Smooth muscle cell (in vitro differentiated cells): Measurements from ENCODE around the gene CPNE7. TPM values are rescaled to one million over a fixed set of nuclear protein-coding genes. Genes with fewer than 3 reads are reported as not detected.

Experiments
- DNase-seq: peaks from one replicate; lab custom pipeline; 2025; ENCODE audit not compliant: unreplicated experiment; lab: John Stamatoyannopoulos, UW
- H2AFZ ChIP-seq: fragments of 200-600 bp; sonication (generic); 2 replicates; pipeline ENCODE4 v1.6.0; 2016; ENCODE audit warnings: antibody characterized with exemption, low read depth, mild to moderate bottlenecking
- H3F3A ChIP-seq: fragments of 200-600 bp; sonication (generic); 2 replicates; pipeline ENCODE4 v1.6.0; 2017; ENCODE audit warnings: antibody characterized with exemption, low read depth
- H3K27ac ChIP-seq: fragments of 200-600 bp; sonication (generic); 2 replicates; pipeline ENCODE4 v1.5.1; 2016; ENCODE audit warnings: low read depth, mild to moderate bottlenecking
- H3K27me3 ChIP-seq: fragments of 200-600 bp; sonication (generic); 2 replicates; pipeline ENCODE4 v1.6.1; 2016; ENCODE audit warnings: low read depth, mild to moderate bottlenecking
- H3K36me3 ChIP-seq: fragments of 200-600 bp; sonication (generic); 2 replicates; pipeline ENCODE4 v1.5.1; 2016; ENCODE audit warnings: low read depth
- H3K4me1 ChIP-seq: fragments of 200-600 bp; sonication (generic); 2 replicates; pipeline ENCODE4 v1.5.1; 2016; ENCODE audit warnings: low read depth
- H3K4me2 ChIP-seq: fragments of 200-600 bp; sonication (generic); 2 replicates; pipeline ENCODE4 v1.6.0; 2016; ENCODE audit warnings: mild to moderate bottlenecking
- H3K4me3 ChIP-seq: fragments of 200-600 bp; sonication (generic); 2 replicates; pipeline ENCODE4 v1.5.1; 2016; ENCODE audit warnings: mild to moderate bottlenecking
- H3K79me2 ChIP-seq: fragments of 200-600 bp; sonication (generic); 2 replicates; pipeline ENCODE4 v1.6.0; 2016; ENCODE audit warnings: low read depth, mild to moderate bottlenecking
- H3K9ac ChIP-seq: fragments of 200-600 bp; sonication (generic); 2 replicates; pipeline ENCODE4 v1.6.0; 2016; ENCODE audit warnings: low read depth
- H3K9me3 ChIP-seq: fragments of 200-600 bp; sonication (generic); replicated peaks from 2 replicates; pipeline ENCODE4 v1.5.1; 2016; ENCODE audit warnings: low read depth
- H4K20me1 ChIP-seq: fragments of 200-600 bp; sonication (generic); 2 replicates; pipeline ENCODE4 v1.6.0; 2016; ENCODE audit warnings: low read depth
- WGBS: methylation state at CpG from one replicate; pipeline ENCODE4 v1.1.7; 2016; ENCODE audit warnings: low lambda C conversion rate; 5-methylcytosine and 5-hydroxymethylcytosine counted together
- polyA plus RNA-seq: library from polyadenylated mRNA; unstranded; fragments of >200 nt; fragmentation: Nextera tagmentation; extraction: Ambion mirVana; gene quantifications from 2 replicates; pipeline ENCODE4 v1.2.1, GENCODE V29; 2016
- total RNA-seq: library from RNA; depleted of rRNA; stranded (reverse); fragments of >200 nt; gene quantifications from 2 replicates; pipeline ENCODE4 v1.2.3, GENCODE V29; 2014
- TF ChIP-seq, protein P1 (sequence below): fragments of 200-600 bp; sonication (generic); IDR thresholded peaks from 2 replicates; pipeline ENCODE4 v1.5.1; 2017; ENCODE audit warnings: borderline replicate concordance, mild to moderate bottlenecking, antibody characterized with exemption; ENCODE audit not compliant: insufficient read depth, poor library complexity, severe bottlenecking

CPNE7 gene
- total and polyA plus RNA-seq, 2 experiments from 2014 or later, result 0.14 to 0.58 TPM

DNA sequence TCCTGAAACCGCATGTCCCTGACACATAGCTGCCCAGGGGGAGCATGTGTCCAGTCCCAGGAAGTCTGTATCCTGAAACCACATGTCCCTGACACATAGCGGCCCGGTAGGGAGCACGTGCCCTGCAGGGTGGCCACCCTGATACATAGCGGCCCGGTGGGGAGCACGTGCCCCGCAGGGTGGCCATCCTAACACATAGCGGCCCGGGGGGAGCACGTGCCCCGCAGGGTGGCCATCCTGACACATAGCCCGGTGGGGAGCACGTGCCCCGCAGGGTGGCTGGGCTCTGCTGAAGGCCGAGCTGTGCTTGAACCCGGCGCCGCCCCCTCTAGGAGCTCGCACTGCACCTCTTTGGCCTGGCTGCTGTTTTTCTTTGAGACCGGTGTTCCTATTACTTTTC is 33.8 kb upstream of the CPNE7 start:
- 96% methylated on average over 21 of the region's 21 CpGs for WGBS

GRCh38 chr16:89544113-89544512 is 31.4 kb upstream of the CPNE7 start:
- no peaks in the 10 kb centered on the region for H3K9me3 ChIP-seq
- H3K9ac ChIP-seq, result no peak overlapping the region
- H3K27me3 ChIP-seq, result no peaks in the 10 kb centered on the region
- no peak overlapping the region for H3K4me3 ChIP-seq
- no peaks in the 10 kb centered on the region for H3F3A ChIP-seq
- no peaks in the 10 kb centered on the region for H3K36me3 ChIP-seq
- H3K27ac ChIP-seq, result no peak overlapping the region
- WGBS, result 97% methylated on average over 11 of the region's 11 CpGs
- peaks cover 20% of the 10 kb centered on the region for H4K20me1 ChIP-seq
- H2AFZ ChIP-seq, result no peak overlapping the region
- TF ChIP-seq, protein P1, sequence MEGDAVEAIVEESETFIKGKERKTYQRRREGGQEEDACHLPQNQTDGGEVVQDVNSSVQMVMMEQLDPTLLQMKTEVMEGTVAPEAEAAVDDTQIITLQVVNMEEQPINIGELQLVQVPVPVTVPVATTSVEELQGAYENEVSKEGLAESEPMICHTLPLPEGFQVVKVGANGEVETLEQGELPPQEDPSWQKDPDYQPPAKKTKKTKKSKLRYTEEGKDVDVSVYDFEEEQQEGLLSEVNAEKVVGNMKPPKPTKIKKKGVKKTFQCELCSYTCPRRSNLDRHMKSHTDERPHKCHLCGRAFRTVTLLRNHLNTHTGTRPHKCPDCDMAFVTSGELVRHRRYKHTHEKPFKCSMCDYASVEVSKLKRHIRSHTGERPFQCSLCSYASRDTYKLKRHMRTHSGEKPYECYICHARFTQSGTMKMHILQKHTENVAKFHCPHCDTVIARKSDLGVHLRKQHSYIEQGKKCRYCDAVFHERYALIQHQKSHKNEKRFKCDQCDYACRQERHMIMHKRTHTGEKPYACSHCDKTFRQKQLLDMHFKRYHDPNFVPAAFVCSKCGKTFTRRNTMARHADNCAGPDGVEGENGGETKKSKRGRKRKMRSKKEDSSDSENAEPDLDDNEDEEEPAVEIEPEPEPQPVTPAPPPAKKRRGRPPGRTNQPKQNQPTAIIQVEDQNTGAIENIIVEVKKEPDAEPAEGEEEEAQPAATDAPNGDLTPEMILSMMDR, result no peak
- no peak overlapping the region for H3K4me2 ChIP-seq
- no peaks in the 10 kb centered on the region for H3K79me2 ChIP-seq
- DNase-seq, result no peak
- H3K4me1 ChIP-seq, result no peaks in the 10 kb centered on the region

More for the DNA sequence above, 33.8 kb upstream of the CPNE7 start:
- DNase-seq, result no peak
- Histone ChIP-seq H3K4me3 (no peak overlapping the region), H2AFZ (no peak overlapping the region), H3K9me3 (no peaks in the 10 kb centered on the region), H3K4me2 (no peak overlapping the region), H3K4me1 (no peaks in the 10 kb centered on the region), H3K36me3 (no peaks in the 10 kb centered on the region), H3K9ac (no peak overlapping the region), H3K27me3 (no peaks in the 10 kb centered on the region), H3K79me2 (no peaks in the 10 kb centered on the region), H4K20me1 (peaks cover 42% of the 10 kb centered on the region), H3K27ac (no peak overlapping the region), H3F3A (no peaks in the 10 kb centered on the region)
- TF ChIP-seq, protein P1, result no peak

- Histone ChIP-seq H3K79me2 (no peaks in the 10 kb centered on the region), H3K9me3 (no peaks in the 10 kb centered on the region), H3K27me3 (no peaks in the 10 kb centered on the region), H3K4me1 (no peaks in the 10 kb centered on the region), H2AFZ (no peak overlapping the region), H3K4me2 (no peak overlapping the region), H3F3A (no peaks in the 10 kb centered on the region), H3K36me3 (no peaks in the 10 kb centered on the region), H3K9ac (no peak overlapping the region), H3K4me3 (no peak overlapping the region), H4K20me1 (peaks cover 15% of the 10 kb centered on the region), H3K27ac (no peak overlapping the region)
- TF ChIP-seq, protein P1, result no peak
- no peak for DNase-seq
- WGBS, result 93% methylated on average over 13 of the region's 13 CpGs
Observed at GRCh38 chr16:89544713-89545043, 30.9 kb upstream of the CPNE7 start.

- no peak overlapping the region for H3K4me3 ChIP-seq
- H3K79me2 ChIP-seq, result no peaks in the 10 kb centered on the region
- no peak overlapping the region for H3K4me2 ChIP-seq
- no peaks in the 10 kb centered on the region for H3K9me3 ChIP-seq
- H3F3A ChIP-seq, result no peaks in the 10 kb centered on the region
- H3K36me3 ChIP-seq, result no peaks in the 10 kb centered on the region
- no peaks in the 10 kb centered on the region for H3K4me1 ChIP-seq
- no peak overlapping the region for H3K27ac ChIP-seq
- TF ChIP-seq, protein P1, result no peak
- no peak overlapping the region for H2AFZ ChIP-seq
- no peaks in the 10 kb centered on the region for H3K27me3 ChIP-seq
- H4K20me1 ChIP-seq, result peaks cover 10% of the 10 kb centered on the region
- DNase-seq, result no peak
- over 99% methylated on average over 17 of the region's 17 CpGs for WGBS
- no peak overlapping the region for H3K9ac ChIP-seq
Observed at GRCh38 chr16:89545044-89545830, 30.3 kb upstream of the CPNE7 start.
